Mesothelial cell of epicardium (in vitro differentiated cells): Measurements from ENCODE around the gene DNAJB11. TPM values are rescaled to one million over a fixed set of nuclear protein-coding genes. Genes with fewer than 3 reads are reported as not detected.

Experiments
- DNase-seq, 2 experiments: peaks; one replicate each; pipeline ENCODE4 v3.0.0; 2021; ENCODE audit warnings: low spot score in 2 of 2; ENCODE audit not compliant: unreplicated experiment in 2 of 2
- H3K27ac Mint-ChIP-seq: 2 replicates; pipeline ENCODE4 v1.8.0; 2021; ENCODE audit warnings: mixed read lengths
- H3K27me3 Mint-ChIP-seq: 2 replicates; pipeline ENCODE4 v1.8.0; 2021; ENCODE audit warnings: low read depth, mixed read lengths
- H3K36me3 Mint-ChIP-seq: 2 replicates; pipeline ENCODE4 v1.8.0; 2021; ENCODE audit warnings: mixed read lengths
- H3K4me1 Mint-ChIP-seq: 2 replicates; pipeline ENCODE4 v1.8.0; 2021; ENCODE audit warnings: mixed read lengths
- H3K4me3 Mint-ChIP-seq: 2 replicates; pipeline ENCODE4 v1.8.0; 2021; ENCODE audit warnings: mild to moderate bottlenecking, moderate library complexity, mixed read lengths
- H3K9me3 Mint-ChIP-seq: 2 replicates; pipeline ENCODE4 v1.8.0; 2021; ENCODE audit warnings: mixed read lengths
- total RNA-seq: library from RNA; stranded (reverse); gene quantifications from 3 replicates; pipeline ENCODE4 v1.2.1, GENCODE V29; 2021
- TF ChIP-seq, protein P1 (sequence below): fragments of 200-600 bp; sonication (generic); IDR thresholded peaks from one replicate; pipeline ENCODE4 v1.5.0; 2021; ENCODE audit warnings: antibody characterized with exemption; ENCODE audit not compliant: unreplicated experiment

The DNAJB11 gene
- total RNA-seq, 1 donor from 2014 or later = 55.2 TPM

DNA sequence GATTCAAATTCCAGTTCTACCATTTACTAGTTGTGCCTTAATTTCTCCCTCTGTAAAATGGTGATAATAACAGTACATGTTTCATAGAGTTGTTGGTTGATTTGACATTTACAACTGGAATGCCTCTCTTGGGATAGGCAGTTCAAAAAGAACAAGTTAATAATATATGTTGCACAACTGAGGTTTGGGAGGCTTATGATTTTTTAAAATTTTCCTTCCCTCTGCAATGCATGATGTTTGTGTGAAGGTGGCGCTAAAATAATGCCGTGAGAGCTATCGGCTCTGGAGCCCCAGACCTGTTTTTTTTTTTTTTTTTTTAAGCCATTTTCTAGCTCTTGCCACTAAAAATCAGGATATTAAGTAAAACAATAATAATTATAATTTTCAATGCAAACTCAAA is 18.6 kb downstream of the DNAJB11 start:
- DNase-seq = no peak
- H3K27me3 Mint-ChIP-seq = no peaks in the 10 kb centered on the region
- TF ChIP-seq, protein P1, sequence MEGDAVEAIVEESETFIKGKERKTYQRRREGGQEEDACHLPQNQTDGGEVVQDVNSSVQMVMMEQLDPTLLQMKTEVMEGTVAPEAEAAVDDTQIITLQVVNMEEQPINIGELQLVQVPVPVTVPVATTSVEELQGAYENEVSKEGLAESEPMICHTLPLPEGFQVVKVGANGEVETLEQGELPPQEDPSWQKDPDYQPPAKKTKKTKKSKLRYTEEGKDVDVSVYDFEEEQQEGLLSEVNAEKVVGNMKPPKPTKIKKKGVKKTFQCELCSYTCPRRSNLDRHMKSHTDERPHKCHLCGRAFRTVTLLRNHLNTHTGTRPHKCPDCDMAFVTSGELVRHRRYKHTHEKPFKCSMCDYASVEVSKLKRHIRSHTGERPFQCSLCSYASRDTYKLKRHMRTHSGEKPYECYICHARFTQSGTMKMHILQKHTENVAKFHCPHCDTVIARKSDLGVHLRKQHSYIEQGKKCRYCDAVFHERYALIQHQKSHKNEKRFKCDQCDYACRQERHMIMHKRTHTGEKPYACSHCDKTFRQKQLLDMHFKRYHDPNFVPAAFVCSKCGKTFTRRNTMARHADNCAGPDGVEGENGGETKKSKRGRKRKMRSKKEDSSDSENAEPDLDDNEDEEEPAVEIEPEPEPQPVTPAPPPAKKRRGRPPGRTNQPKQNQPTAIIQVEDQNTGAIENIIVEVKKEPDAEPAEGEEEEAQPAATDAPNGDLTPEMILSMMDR = peak; percentile 29
- peaks cover 14% of the 10 kb centered on the region for H3K36me3 Mint-ChIP-seq
- H3K9me3 Mint-ChIP-seq = no peaks in the 10 kb centered on the region
- no peaks in the 10 kb centered on the region for H3K4me1 Mint-ChIP-seq
- no peak overlapping the region for H3K27ac Mint-ChIP-seq
- H3K4me3 Mint-ChIP-seq = no peak overlapping the region

DNA sequence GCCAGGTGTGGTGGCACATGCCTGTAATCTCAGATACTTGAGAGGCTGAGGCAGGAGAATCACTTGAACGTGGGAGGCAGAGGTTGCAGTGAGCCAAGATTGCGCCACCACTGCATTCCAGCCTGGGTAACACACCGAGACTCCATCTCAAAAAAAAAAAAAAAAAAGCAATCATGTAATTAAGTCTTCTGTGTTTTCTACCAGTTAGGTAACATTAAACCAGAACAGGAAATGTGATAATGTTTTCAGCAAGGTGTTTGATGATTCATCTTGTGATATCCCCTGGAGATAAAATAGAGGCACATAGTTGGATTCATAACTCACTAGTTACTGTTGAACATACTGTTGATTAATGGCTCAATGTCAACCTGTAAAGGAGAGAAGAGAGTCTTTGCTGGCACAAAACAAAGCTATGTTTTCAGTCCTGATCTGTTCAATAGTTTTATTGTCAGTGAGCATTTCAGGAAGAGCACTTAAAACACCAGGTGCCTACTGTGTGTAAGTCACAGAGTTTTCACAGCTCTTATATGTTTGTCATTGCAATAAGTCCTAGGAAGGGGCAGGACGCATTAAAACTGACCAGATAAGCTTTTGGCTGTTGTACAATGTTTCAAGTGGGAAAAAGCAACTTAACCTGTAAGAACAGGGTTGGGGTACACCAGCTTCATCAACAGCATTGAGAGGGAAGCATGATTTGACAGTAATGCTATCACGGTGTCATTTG is 19.5 kb downstream of the DNAJB11 start:
- Mint-ChIP-seq H3K27me3 (no peaks in the 10 kb centered on the region), H3K4me1 (no peaks in the 10 kb centered on the region), H3K27ac (no peak overlapping the region), H3K9me3 (no peaks in the 10 kb centered on the region), H3K4me3 (no peak overlapping the region), H3K36me3 (peaks cover 6% of the 10 kb centered on the region)
- TF ChIP-seq, protein P1 = no peak
- no peak for DNase-seq

DNA sequence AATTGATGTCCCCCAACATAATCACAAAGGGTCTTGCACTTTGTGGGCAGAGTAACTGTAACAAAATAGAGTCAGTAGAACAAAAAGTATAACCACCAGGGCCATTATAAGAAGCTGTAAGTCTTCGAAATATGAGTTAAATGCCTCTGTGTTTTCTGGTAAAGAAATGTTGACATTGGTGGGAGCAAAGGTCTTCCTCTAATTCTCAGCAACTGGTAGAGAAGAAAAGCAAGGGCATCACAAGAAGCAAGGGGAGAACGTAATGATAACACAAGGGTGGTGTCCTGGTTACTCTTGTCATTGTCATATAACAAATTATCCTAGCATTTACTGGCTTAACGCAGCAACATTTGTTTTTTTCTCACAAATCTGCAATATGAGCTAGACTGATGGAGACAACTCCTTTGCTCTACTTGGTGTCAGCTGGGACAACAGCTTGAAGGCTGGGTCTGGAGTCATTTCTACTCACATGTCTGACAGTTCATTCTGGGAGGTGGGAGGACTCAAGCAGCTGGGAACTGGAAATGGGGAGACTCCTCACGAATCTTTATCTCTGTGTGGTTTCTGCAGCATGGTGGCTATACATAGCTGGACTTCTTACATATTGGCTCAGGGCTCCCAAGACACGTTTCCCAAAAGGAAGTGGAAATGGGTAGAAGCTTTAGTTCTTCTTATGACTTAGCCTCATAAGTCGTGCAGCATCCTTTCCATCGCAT is 20.2 kb downstream of the DNAJB11 start:
- Mint-ChIP-seq H3K36me3 (peaks cover 3% of the 10 kb centered on the region), H3K4me1 (no peaks in the 10 kb centered on the region), H3K27ac (no peak overlapping the region), H3K4me3 (no peak overlapping the region), H3K27me3 (no peaks in the 10 kb centered on the region), H3K9me3 (no peaks in the 10 kb centered on the region)
- TF ChIP-seq, protein P1 = no peak
- DNase-seq = no peak

DNA sequence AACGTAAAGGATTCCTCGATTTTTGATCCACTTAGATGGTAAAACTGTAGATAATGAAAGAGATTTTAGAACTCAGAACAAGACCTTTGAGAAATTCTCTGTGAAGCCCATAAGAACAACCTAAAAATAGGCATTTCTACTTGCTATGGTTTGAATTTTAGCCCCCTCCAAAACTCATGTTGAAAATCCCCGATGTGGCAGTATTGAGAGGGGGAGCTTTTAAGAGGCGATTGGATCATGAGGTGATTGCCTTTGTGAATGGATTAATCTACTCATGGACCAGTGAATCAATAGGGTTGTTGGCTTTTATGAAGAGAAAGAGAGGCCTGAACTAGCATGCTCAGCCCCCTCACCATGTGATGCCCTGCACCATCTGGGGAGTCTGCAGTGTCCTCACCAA is 22.2 kb downstream of the DNAJB11 start:
- peaks cover 5% of the 10 kb centered on the region for H3K4me1 Mint-ChIP-seq
- TF ChIP-seq, protein P1 = no peak
- no peak overlapping the region for H3K27ac Mint-ChIP-seq
- H3K36me3 Mint-ChIP-seq = no peaks in the 10 kb centered on the region
- no peaks in the 10 kb centered on the region for H3K27me3 Mint-ChIP-seq
- H3K4me3 Mint-ChIP-seq = no peak overlapping the region
- H3K9me3 Mint-ChIP-seq = no peaks in the 10 kb centered on the region
- no peak for DNase-seq

DNA sequence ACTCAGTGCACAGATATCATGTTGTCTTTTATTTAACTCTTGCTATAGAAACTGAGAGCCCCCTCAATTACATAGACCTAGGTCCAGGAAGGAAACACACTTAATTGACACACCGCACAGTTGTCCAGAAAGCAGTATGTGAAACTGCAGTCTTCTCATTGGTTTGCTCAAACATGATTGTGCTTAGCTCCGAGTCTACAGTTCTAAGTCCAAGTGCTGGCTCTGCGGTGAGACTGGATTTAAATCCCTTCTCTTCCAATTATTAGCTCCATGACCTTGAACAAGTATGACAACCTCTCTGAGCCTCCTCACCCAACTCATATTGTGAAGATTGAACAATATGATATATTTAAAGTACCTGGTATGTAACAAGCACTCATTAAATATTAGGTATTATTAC is 23.3 kb downstream of the DNAJB11 start:
- H3K27ac Mint-ChIP-seq = no peak overlapping the region
- TF ChIP-seq, protein P1 = no peak
- H3K36me3 Mint-ChIP-seq = no peaks in the 10 kb centered on the region
- H3K9me3 Mint-ChIP-seq = no peaks in the 10 kb centered on the region
- H3K4me1 Mint-ChIP-seq = peaks cover 8% of the 10 kb centered on the region
- DNase-seq = no peak
- H3K27me3 Mint-ChIP-seq = no peaks in the 10 kb centered on the region
- H3K4me3 Mint-ChIP-seq = no peak overlapping the region
